ENCODE results near the gene SIRT7.

The SIRT7 gene

DNA sequence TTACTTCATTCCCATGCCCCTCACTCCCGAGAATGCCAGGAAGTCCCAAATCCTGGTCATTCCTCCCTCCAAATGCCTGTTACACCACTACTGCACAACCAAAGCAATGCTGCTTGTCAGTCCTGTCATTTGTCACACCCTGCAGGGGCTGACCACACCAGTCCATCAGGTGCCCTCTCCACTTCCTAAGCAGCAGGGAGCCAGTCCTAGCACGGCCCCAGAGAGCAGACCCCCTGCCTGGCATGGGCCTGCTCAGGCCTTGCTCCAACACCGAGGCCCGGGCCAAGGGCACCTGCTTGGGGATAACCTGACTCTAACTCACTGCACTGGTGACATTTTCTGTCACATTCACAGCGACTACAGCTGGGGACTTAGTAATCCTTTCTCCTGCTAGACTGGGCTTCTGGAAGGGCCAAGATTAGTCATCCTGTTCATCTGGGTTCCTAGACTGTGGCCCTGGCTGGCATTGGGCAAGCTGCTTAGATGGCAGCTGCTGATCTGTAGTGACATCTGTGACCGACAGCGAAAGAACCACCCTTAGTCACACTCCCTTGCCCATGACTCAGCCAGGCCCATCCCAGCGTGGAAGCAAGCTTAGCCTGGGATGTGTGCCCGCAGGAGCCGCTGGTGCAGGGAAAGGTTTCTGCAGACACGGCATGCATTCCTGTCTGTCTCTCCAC lies 32.0 kb downstream of the SIRT7 start:
- DNase-seq (ENCODE audit: low read depth), result no peak

DNA sequence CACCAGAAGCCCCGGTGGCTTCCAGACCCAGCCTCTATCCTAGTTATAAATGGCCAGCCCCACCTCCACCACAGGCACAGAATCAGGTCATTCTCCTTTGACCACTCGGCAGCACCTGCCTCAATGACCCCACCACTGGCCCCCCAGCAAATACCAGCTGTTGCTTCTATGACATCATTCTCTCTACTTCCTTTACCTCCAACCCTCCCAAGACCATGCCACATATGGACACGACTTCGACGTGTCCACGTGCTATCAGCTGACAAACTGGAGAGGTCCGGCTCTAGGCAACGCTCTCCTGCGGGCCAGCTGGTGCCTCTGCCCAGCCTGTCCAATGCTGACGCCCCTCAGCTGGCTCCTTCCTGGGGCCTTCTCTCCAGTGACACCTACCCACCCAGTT lies 32.5 kb downstream of the SIRT7 start:
- DNase-seq (ENCODE audit: low read depth), result no peak

DNA sequence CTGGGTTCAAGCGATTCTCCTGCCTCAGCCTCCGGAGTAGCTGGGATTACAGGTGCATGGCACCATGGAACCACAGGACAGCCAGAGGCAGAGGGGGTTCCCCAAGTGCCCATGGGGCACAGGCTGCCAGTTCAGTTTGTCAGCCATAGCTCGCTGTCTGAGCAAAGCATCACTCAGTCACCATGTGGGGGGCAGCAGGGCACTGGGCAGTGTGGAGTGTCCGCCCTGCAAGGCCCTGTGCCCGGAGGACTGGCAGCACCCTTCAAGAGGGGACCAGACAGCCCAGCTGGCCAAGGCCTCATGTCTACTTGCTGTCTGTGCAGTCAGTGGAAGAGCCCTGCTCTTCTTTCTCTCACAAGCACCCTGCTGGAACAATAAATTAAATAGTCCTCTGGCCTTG lies 33.0 kb downstream of the SIRT7 start:
- no peak for DNase-seq (ENCODE audit: low read depth)

- no peak for DNase-seq (ENCODE audit: low read depth)
Observed at GRCh38 chr17:81884520-81884919, 33.5 kb downstream of the SIRT7 start.

DNA sequence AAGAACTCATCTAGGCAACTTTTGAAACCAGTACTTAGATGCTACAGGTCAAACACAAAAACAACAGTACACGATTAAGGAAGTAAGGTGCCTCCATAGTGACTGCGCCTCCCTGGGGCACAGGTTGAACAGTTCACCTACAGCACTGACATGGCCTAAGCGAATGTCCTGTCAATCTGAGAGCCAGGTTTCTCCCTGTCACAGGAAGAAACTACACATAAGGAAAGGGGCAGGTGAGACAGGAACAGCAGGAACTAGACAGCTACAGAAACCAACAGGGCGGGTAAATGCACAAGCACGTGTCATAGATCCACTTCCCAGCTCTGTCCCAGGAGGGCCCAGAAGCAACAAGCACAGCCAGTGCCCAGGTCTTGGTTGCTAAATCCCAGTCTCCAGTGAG lies 38.9 kb downstream of the SIRT7 start:
- no peak for DNase-seq (ENCODE audit: low read depth)

DNA sequence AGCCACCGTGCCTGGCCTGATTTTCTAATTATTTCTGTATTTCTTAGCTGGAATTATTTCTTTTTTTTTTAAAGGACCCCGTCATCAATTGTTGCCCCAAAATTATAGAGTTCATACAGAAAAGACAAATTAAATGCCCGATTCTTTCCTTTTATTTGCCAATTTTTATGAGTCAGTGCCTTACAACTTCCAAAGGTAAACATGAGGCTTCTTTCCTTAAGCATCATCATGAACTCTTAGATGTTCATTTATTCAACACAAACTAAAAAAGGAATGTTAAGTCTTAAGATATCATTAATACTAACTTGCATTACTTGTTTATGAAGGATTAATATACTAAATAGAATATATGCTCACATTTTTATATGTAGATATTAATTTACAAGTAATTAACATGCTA lies 39.7 kb downstream of the SIRT7 start:
- no peak for DNase-seq (ENCODE audit: low read depth)

GRCh38 chr17:81877569-81877968 lies 40.4 kb downstream of the SIRT7 start:
- no peak for DNase-seq (ENCODE audit: low read depth)

DNA sequence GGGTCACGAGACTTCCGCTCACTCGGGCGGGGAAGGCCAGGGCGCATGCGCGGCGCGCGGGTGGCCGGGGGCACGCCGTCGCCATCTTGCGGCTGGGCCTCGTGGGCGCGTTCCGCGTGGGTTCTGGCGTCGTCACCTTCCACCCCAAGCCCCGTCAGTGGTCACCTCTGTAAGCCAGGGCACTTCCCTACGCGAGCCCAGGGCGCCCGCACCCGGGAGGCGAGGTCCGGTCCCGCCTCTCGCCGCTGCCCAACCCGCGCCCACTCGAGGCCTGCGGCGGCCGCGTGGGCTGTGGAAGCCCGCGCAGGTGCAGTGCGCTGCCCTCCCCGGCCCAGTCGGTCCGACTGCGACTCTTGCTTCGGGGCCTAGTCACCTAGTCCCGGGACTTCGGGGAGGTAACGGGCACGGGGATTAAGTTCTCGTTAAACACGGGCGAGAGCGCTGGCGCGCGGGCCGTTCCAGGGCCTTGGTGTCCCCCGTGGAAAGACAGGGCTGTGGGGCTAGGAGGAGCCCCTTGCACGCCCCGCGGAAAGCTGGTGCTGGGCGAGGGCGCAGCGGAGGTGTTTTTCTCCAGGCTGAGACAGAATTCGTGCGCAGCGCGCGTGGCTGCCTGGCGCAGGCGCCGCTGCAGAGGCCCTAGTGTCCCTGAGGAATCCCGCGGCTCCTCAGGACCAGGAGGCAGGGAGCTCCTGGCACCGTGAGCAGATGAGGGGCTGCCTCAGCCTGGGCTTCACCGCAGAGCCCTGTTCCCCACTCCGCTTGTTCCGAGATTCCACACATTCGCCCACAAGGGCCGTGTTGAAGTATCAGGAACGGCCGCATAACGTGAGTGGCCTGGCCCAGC lies 46.4 kb downstream of the SIRT7 start:
- DNase-seq (ENCODE audit: low read depth), result peak; percentile 96

GRCh38 chr17:81870981-81871386 lies 47.0 kb downstream of the SIRT7 start, which contains the start of gene ARHGDIA:
Gene ARHGDIA (minus strand): TSS chr17:81871337. CDS start chr17:81869930, 1,407 bp downstream.
- DNase-seq (ENCODE audit: low read depth), result no peak

DNA sequence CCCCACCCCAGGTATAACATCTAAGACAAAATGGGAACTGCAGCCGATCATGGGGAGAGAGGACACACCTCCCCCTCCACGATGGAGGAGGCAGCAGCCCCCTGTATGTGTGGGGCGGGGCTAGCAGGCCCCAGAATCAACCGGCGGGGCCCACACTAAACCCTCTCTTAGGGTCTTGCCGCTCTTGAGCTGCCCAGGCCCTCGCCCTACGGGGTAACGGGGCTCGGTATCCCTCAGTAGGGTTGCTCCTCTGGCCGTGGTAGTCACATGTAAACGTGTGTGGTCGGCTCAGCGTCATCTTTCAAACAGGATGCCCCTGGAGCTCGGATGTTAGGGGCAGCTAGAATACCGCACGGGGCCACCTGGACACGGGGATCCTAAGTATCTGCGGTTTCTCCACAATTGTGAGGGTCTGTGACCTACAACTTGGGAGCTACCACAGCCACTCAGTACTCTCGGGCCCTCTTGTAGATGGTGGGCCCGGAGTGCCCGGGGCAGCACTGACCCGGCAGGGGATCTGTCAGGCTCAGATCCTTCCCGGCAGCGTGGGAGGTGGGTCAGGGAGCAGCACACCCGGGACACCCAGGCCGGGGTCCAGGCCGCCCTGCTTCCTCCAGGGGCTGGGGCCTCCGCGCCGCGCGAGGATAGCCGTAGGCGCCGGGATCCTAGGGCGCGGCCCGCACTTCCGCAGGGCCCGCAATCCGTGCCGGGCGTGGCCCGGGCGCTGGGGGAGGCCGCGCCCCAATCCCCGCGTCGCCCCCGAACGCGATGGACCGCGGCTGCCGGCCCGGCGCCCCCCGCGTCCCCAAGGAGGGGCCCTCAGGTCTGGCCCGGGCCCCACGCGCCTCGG lies 47.6 kb downstream of the SIRT7 start:
- peak; percentile 16 for DNase-seq (ENCODE audit: low read depth)

GRCh38 chr17:81869221-81870130 lies 48.5 kb downstream of the SIRT7 start:
- DNase-seq (ENCODE audit: low read depth), result no peak

GRCh38 chr17:81868674-81869220 lies 49.2 kb downstream of the SIRT7 start:
- DNase-seq (ENCODE audit: low read depth), result no peak

- DNase-seq (ENCODE audit: low read depth), result no peak
Observed at GRCh38 chr17:81867991-81868673, 49.8 kb downstream of the SIRT7 start.

GRCh38 chr17:81867170-81867990 lies 50.6 kb downstream of the SIRT7 start:
- DNase-seq (ENCODE audit: low read depth), result no peak

DNA sequence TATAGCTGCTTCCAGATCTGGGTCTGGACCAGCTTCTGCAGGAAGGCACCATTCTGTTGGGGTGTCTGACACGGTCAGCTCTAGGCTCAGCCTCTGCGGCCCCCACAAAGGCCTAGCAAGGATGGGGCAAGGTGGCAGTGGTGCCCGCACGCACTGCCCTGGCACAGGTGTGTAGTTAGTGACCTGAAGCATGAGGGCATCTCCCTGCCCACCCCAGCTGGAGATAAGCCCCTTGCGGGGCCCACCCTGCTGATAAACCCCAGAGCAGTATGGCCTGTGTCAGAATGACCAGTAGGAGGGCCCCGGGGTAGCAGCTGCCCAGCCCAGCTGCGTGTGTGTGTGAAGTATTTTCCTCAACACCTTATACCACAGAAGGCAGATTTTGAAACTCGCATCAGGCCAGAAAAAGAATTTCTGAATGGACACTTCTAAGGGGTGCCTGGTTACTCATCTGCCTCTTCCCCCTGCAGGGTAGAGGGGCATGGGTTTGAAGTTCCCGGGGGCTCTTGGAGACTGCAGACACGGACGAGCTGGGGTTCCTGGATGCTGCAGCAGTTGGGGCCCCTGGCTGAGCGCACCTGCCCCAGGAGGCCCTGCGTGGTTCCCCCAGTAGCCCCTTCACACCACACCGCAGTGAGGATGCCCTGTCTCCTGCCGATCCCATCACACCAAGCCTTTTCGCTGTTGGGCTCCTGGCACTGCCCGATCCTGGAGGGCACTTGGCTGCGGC lies 51.4 kb downstream of the SIRT7 start:
- DNase-seq (ENCODE audit: low read depth), result no peak

- DNase-seq (ENCODE audit: low read depth), result no peak
Observed at GRCh38 chr17:81865733-81866439, 52.1 kb downstream of the SIRT7 start.

DNA sequence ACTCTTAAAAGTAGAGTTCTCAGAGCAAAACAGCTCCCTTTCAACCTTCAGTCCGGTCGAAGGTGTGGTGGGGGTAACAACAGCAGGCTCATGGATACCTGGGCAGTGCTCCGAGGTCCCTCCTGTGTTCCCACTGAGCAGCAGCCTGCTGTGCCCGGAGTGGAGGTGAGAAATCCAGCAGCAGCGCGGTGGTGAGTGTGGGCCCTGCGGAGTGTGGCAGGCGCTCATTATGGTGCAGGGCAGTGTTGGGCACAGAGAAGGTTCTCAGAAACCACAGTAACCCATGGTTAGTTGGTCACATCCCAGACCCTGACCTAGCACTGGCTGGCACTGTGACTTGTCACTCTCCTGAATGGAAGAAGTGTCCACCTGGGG lies 52.6 kb downstream of the SIRT7 start:
- DNase-seq (ENCODE audit: low read depth), result no peak

All from stimulated activated CD4-positive, alpha-beta T cell treated with anti-CD3 and anti-CD28 coated beads, Interleukin-2, amount 100 ng/mL, for 4 hours (primary cell).